OCI-LY7 (cell line): ENCODE measurements around the gene CARTPT. TPM values are rescaled to one million over a fixed set of nuclear protein-coding genes. Genes with fewer than 3 reads are reported as not detected.

ENCODE experiments used
- BruUV-seq: library from RNA; stranded (reverse); fragments of 400-500 nt; replicated peaks from 2 replicates; lab custom pipeline; 2021; lab: Mats Ljungman, UMichigan
- CTCF ChIA-PET: fragments of 300-600 bp; sonication (Branson Sonifier 250); formaldehyde crosslinking; loops from one replicate; lab custom pipeline; 2022; ENCODE audit warnings: antibody characterized with exemption; ENCODE audit not compliant: unreplicated experiment; lab: Charles Lee
- POLR2A ChIA-PET: fragments of 300-600 bp; sonication (Branson Sonifier 250); formaldehyde crosslinking; loops from one replicate; lab custom pipeline; 2022; ENCODE audit warnings: antibody characterized with exemption; lab: Charles Lee
- DNase-seq: peaks from one replicate; pipeline ENCODE4 v3.0.0-alpha.2; 2015; ENCODE audit warnings: low spot score
- H2AFZ ChIP-seq: fragments of 200-600 bp; sonication (generic), shearing (Covaris generic); 2 replicates; pipeline ENCODE4 v1.6.1; 2014; ENCODE audit warnings: mild to moderate bottlenecking, antibody characterized with exemption, low read length, moderate library complexity
- H3K27ac ChIP-seq: fragments of 200-600 bp; sonication (generic); 2 replicates; pipeline ENCODE4 v1.5.1; 2014; ENCODE audit warnings: mixed run types, low read depth, mild to moderate bottlenecking, moderate library complexity, low read length, inconsistent platforms; ENCODE audit not compliant: poor library complexity, severe bottlenecking
- H3K36me3 ChIP-seq: fragments of 200-600 bp; sonication (generic); 2 replicates; pipeline ENCODE4 v1.6.1; 2014; ENCODE audit warnings: mild to moderate bottlenecking, antibody characterized with exemption, low read length, moderate library complexity, mixed read lengths; ENCODE audit not compliant: insufficient read depth
- H3K4me1 ChIP-seq: fragments of 200-600 bp; sonication (generic); 2 replicates; pipeline ENCODE4 v1.5.1; 2014; ENCODE audit warnings: mild to moderate bottlenecking, low read length; ENCODE audit not compliant: insufficient read depth, poor library complexity, severe bottlenecking
- H3K4me2 ChIP-seq: fragments of 200-600 bp; sonication (generic); 2 replicates; pipeline ENCODE4 v1.6.1; 2014; ENCODE audit warnings: mild to moderate bottlenecking, low read length
- H3K4me3 ChIP-seq: fragments of 200-600 bp; sonication (generic); 2 replicates; pipeline ENCODE4 v1.5.1; 2014; ENCODE audit warnings: mild to moderate bottlenecking, low read depth, low read length; ENCODE audit not compliant: poor library complexity, severe bottlenecking
- H3K79me2 ChIP-seq: fragments of 200-600 bp; sonication (generic); 2 replicates; pipeline ENCODE4 v1.6.1; 2016; ENCODE audit warnings: low read depth, mild to moderate bottlenecking, low read length, moderate library complexity, mixed read lengths; ENCODE audit not compliant: insufficient read depth
- H3K9me2 ChIP-seq: fragments of 200-600 bp; sonication (generic); 2 replicates; pipeline ENCODE4 v1.6.1; 2016; ENCODE audit warnings: mild to moderate bottlenecking, low read length, mixed read lengths; ENCODE audit not compliant: insufficient read depth
- H3K9me3 ChIP-seq: fragments of 200-600 bp; sonication (generic); 2 replicates; pipeline ENCODE4 v1.6.1; 2014; ENCODE audit warnings: mild to moderate bottlenecking, mixed run types, low read length, mixed read lengths
- H4K20me1 ChIP-seq: fragments of 200-600 bp; sonication (generic); 2 replicates; pipeline ENCODE4 v1.6.1; 2014; ENCODE audit warnings: mild to moderate bottlenecking, antibody characterized with exemption, low read length, moderate library complexity, mixed read lengths; ENCODE audit not compliant: insufficient read depth
- CTCF ChIP-seq: fragments of 200-600 bp; sonication (generic); conservative IDR thresholded peaks from 2 replicates; pipeline ENCODE4 v1.5.1; 2014; ENCODE audit warnings: mild to moderate bottlenecking, antibody characterized with exemption, low read length, moderate library complexity, mixed read lengths
- EZH2phosphoT487 ChIP-seq: fragments of 200-600 bp; sonication (generic); IDR thresholded peaks from 2 replicates; pipeline ENCODE4 v1.6.1; 2018; ENCODE audit warnings: low read depth, borderline replicate concordance, mild to moderate bottlenecking, mixed run types, antibody characterized with exemption, low read length, moderate library complexity, mixed read lengths
- intact Hi-C: fragments of 100-400 bp; cut with micrococcal nuclease; formaldehyde crosslinking; loops from one replicate; pipeline ENCODE4 v1.10.0; 2022; ENCODE audit not compliant: unreplicated experiment
- total RNA-seq, 2 experiments: library from RNA; depleted of rRNA in 1 of 2; stranded (reverse); fragments of >200 nt in 1 of 2; shearing (Covaris generic) in 1 of 2; gene quantifications; 2 replicates each; pipeline ENCODE4 v1.2.3, GENCODE V29; 2014 to 2022

The CARTPT gene
- total RNA-seq, 2 experiments from 2014 or later, result not detected

GRCh38 chr5:71744009-71744790, 25.1 kb downstream of the CARTPT start:
- Histone ChIP-seq H4K20me1 (no peaks in the 10 kb centered on the region), H3K9me3 (no peaks in the 10 kb centered on the region), H3K27ac (no peak overlapping the region), H3K36me3 (no peaks in the 10 kb centered on the region), H3K79me2 (no peaks in the 10 kb centered on the region), H3K4me2 (no peak overlapping the region), H2AFZ (no peak overlapping the region), H3K4me1 (no peaks in the 10 kb centered on the region), H3K9me2 (no peaks in the 10 kb centered on the region), H3K4me3 (no peak overlapping the region)
- TF ChIP-seq CTCF (no peak), EZH2phosphoT487 (no peak)
- intact Hi-C loops, result no loop called here
- DNase-seq, result no peak
- ChIA-PET CTCF (no interaction called here), POLR2A (no interaction called here)
- no TSS peak for BruUV-seq

GRCh38 chr5:71747182-71747581, 28.1 kb downstream of the CARTPT start:
- no peak for DNase-seq
- Histone ChIP-seq H4K20me1 (no peaks in the 10 kb centered on the region), H3K36me3 (no peaks in the 10 kb centered on the region), H3K4me2 (no peak overlapping the region), H3K4me3 (no peak overlapping the region), H2AFZ (no peak overlapping the region), H3K27ac (no peak overlapping the region), H3K9me3 (no peaks in the 10 kb centered on the region), H3K4me1 (no peaks in the 10 kb centered on the region), H3K9me2 (no peaks in the 10 kb centered on the region), H3K79me2 (no peaks in the 10 kb centered on the region)
- TF ChIP-seq EZH2phosphoT487, result no peak
- no peak for TF ChIP-seq CTCF
- intact Hi-C loops, result no loop called here
- ChIA-PET POLR2A (no interaction called here), CTCF (no interaction called here)
- BruUV-seq, result no TSS peak

- POLR2A ChIA-PET, result no interaction called here
- Histone ChIP-seq H3K4me1 (no peaks in the 10 kb centered on the region), H3K79me2 (no peaks in the 10 kb centered on the region), H3K36me3 (no peaks in the 10 kb centered on the region), H3K4me2 (no peak overlapping the region), H4K20me1 (no peaks in the 10 kb centered on the region), H3K4me3 (no peak overlapping the region), H3K9me3 (no peaks in the 10 kb centered on the region), H3K27ac (no peak overlapping the region), H3K9me2 (no peaks in the 10 kb centered on the region), H2AFZ (no peak overlapping the region)
- intact Hi-C loops, result no loop called here
- TF ChIP-seq EZH2phosphoT487 (no peak), CTCF (no peak)
- no TSS peak for BruUV-seq
- no peak for DNase-seq
- CTCF ChIA-PET, result no interaction called here
Measured at GRCh38 chr5:71748360-71748759, 29.3 kb downstream of the CARTPT start.
